AG09309 (cell line): Measurements from ENCODE around the gene CLTCL1.

ENCODE experiments used
- DNase-seq: peaks from one replicate; pipeline ENCODE4 v3.0.0-alpha.2; 2010; ENCODE audit warnings: low read depth
- H3K4me3 ChIP-seq: 2 replicates; pipeline ENCODE4 v1.5.1; 2011; ENCODE audit warnings: mild to moderate bottlenecking, low read depth, low read length, moderate library complexity; ENCODE audit not compliant: control insufficient read depth
- TF ChIP-seq, protein P1 (sequence below): IDR thresholded peaks from 2 replicates; pipeline ENCODE4 v1.5.1; 2011; ENCODE audit warnings: mild to moderate bottlenecking, low read depth, low read length, inconsistent platforms; ENCODE audit not compliant: insufficient read depth, control insufficient read depth; ENCODE audit errors: missing control alignments

The CLTCL1 gene

DNA sequence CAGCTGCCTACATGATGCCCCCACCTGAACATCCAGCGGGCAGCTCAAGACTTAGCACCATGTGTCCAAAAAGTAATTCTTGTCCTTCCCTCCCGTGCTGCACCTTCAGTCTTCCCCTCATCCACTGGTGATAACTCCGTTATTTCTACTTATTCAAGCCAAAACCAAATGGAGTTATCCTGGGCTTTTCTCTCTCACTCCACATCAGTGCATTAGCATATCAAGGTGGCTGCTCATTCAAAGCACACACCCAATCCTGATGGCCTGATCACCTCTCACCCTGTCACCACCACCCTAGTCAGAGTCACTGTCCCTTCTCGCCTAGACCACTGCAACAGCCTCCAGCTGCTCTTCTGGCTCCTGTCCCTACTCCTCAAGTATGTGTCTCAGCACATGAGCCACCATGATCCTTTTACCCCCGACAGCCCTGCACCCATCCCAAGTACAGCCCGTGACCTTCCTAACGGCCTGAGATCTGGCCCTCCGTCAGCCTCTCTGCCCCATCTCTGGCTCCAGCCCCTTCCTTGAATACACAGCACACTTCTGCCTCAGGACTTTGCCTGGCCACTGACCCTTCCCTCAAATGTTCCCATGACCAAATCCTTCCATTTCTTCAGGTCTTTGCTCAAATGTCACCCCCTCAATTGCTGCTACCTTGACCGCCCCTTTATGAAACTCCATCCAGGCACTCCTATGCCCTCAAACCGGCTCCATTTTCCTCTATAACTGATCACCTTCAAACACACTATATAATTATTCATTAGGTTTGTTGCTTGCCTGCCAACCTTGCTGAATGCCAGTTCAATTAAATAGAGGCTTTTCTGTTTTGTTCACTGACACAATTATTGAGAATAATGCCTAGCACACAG lies 93.3 kb downstream of the CLTCL1 start:
- TF ChIP-seq, protein P1, sequence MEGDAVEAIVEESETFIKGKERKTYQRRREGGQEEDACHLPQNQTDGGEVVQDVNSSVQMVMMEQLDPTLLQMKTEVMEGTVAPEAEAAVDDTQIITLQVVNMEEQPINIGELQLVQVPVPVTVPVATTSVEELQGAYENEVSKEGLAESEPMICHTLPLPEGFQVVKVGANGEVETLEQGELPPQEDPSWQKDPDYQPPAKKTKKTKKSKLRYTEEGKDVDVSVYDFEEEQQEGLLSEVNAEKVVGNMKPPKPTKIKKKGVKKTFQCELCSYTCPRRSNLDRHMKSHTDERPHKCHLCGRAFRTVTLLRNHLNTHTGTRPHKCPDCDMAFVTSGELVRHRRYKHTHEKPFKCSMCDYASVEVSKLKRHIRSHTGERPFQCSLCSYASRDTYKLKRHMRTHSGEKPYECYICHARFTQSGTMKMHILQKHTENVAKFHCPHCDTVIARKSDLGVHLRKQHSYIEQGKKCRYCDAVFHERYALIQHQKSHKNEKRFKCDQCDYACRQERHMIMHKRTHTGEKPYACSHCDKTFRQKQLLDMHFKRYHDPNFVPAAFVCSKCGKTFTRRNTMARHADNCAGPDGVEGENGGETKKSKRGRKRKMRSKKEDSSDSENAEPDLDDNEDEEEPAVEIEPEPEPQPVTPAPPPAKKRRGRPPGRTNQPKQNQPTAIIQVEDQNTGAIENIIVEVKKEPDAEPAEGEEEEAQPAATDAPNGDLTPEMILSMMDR = no peak
- no peak for DNase-seq
- H3K4me3 ChIP-seq = no peak overlapping the region

DNA sequence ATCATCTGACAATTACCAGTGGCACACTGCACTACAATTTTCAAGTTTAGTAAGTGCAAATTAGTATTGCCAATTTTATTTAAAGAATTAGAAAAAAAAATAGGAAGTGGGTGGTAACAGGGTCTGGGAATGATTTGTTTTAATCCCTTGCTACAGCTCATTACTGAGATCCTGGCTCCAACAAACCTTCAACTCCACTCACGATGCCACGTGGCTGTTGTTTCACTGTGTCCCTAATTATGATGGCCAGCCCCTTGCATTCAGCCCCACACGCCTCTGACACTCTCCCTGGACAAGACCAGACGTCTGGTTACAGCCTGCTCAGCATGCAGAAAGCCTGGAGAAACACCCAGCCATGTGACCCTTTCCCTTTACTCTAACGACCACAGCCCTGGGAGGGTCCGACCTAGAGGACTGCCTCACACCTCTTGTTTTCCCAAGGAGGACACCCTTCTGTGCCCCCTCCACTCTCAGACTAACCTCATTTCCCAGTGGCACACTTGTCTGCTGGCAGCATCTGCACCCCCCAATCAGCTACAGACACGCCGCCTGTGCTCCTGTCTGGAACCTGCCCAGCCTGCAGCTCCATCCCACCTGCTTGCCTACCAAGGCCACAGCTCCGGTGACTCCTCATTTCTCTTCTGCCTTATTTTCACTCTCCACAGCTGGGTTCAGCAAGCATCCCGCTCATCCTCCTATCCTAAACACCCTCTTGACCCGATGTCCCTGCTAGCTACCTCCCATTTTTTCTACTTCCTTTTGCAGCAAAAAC lies 94.5 kb downstream of the CLTCL1 start:
- H3K4me3 ChIP-seq = no peak overlapping the region
- TF ChIP-seq, protein P1 = no peak
- DNase-seq = no peak

DNA sequence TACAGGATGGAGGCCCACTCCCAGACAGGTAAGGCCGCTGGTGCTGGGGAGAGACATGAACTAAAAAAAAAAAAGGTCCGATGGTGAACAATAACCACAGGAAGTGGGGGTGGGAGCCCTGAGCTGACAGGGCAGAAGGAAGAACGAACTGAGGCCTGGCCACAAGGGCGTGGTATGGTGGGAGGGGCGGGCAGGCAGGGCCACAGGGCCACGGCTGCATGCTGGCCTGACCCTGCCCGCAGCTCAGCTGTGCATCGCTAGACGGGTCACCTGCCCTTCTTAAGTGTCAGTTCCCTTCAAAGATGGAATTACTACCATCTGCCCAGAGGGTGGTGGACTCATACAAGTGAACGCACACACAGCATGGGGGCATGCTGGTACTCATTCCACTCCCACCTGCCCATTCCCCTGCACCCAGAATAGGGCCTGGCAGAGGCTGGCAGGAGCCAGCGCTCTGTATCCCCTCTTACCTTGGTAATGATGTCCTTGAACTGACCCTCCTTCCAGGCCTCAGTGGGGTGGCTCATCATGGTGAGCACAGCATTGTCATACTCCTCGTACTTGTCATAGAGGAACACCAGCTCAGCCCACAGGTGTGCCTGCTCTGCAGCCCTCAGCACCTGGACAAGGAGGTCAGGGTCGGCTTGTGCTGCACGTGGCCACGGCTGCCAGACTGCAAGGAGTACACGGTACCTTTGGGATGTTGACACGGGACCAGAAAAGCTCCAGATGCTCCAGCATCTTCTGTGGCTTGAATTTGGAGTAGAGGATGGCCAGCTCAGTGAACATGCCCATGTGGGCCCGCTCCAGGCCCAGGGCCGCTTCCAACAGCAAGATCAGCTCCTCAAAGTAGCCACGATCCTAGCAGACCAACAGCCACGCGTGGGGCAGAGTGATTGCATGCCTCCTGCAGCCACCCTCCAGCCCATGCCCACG lies 95.5 kb downstream of the CLTCL1 start:
- no peak overlapping the region for H3K4me3 ChIP-seq
- TF ChIP-seq, protein P1 = no peak
- no peak for DNase-seq

DNA sequence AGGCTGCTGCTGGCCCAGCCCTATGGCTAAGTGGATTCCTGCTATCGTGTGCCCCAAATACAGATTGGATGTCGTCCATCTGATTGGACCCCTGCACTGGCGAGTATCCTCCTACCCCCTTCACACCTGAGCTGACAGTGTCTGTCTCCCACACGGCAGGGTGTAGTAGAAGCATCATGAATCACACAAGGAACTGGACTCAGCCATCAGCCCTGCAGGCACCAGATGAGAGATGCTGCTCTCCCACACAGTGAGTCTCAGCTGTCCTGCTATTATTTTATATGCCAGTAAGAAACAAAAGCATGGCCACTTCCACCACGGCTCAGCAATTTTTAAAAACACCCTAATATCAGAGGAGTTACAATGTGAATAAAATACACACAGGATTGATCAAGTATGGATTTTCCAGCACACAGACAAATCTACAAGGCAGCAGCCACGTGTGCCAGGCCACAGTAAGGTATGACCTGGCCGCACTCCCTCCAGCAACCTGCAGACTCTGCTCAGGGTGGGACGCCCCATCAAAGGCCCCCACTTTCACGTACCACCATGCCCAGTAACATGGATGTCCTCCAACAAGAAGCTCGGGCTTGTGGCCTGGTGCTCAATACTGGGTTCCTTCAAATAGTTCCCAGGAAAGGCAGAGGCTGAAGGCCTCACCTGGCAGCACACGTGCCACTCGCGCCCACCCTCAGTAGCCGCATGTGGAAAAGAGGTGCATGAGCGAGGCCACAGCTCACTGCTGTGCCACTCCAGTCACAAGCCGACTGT lies 96.6 kb downstream of the CLTCL1 start:
- TF ChIP-seq, protein P1 = no peak
- no peak for DNase-seq
- no peak overlapping the region for H3K4me3 ChIP-seq

DNA sequence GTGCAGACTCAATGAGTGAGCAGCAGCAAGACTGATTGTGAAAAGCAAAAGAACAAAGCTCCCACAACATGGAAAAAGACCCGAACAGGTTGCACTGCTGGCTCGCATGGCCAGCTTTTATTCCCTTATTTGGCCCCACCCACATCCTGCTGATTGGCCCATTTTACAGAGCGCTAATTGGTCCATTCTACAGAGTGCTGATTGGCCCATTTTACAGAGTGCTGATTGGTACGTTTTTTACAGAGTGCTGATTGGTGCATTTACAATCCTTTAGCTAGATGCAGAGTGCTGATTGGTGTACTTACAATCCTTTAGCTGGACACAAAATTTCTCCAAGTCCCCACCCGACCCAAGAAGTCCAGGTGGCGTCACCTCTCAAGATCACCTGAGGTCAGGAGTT lies 97.6 kb downstream of the CLTCL1 start:
- no peak for DNase-seq
- TF ChIP-seq, protein P1 = no peak

More for the DNA sequence above, 97.6 kb downstream of the CLTCL1 start:
- no peak overlapping the region for H3K4me3 ChIP-seq
